B cell (primary cell): ENCODE results near the gene HEXD. TPM values are rescaled to one million over a fixed set of nuclear protein-coding genes. Genes with fewer than 3 reads are reported as not detected.

Experiments
- ATAC-seq: fragments of 200-7000 bp; cut with Tn5 transposase; one replicate; pipeline ENCODE4 v1.10.0; 2021; ENCODE audit warnings: low read depth, mild to moderate bottlenecking, moderate number of reproducible peaks, moderate library complexity
- CTCF ChIA-PET: fragments of 350-600 bp; sonication (Branson Sonifier 250); formaldehyde crosslinking; loops from one replicate; lab custom pipeline; 2021; ENCODE audit warnings: antibody characterized with exemption, inconsistent platforms; lab: Charles Lee
- POLR2A ChIA-PET: fragments of 350-600 bp; sonication (Branson Sonifier 250); formaldehyde crosslinking; loops from one replicate; lab custom pipeline; 2021; ENCODE audit warnings: antibody characterized with exemption; lab: Charles Lee
- DNase-seq: peaks from one replicate; pipeline ENCODE4 v3.0.0; 2013
- H2AFZ ChIP-seq: 2 replicates; pipeline ENCODE4 v1.6.1; 2012; ENCODE audit warnings: mild to moderate bottlenecking, low read depth, low read length; ENCODE audit not compliant: insufficient read depth, poor library complexity, severe bottlenecking
- H3K27ac ChIP-seq, 2 donors: 1 replicate in 1 of 2; 2 replicates in 1 of 2; pipeline ENCODE4 v1.5.1; 2012 to 2013; ENCODE audit warnings: low read length in 2 of 2, mild to moderate bottlenecking in 2 of 2, moderate library complexity in 1 of 2
- H3K27me3 ChIP-seq, 4 experiments: fragments of 200-600 bp in 1 of 4; sonication (generic) in 1 of 4; replicated peaks in 1 of 4; 1 replicate in 2 of 4; 2 replicates in 2 of 4; pipeline versions ENCODE4 v1.6.1 to v1.7.0; 2013 to 2016; ENCODE audit warnings: low read length in 3 of 4, mild to moderate bottlenecking in 2 of 4, mixed read lengths in 1 of 4, moderate library complexity in 1 of 4; ENCODE audit not compliant: insufficient read depth in 4 of 4, control insufficient read depth in 3 of 4; ENCODE audit errors: control extremely low read depth in 1 of 4
- H3K36me3 ChIP-seq, 2 experiments: replicated peaks in 1 of 2; 1 replicate in 1 of 2; 2 replicates in 1 of 2; pipeline versions ENCODE4 v1.6.1 to v1.7.1; 2013; ENCODE audit warnings: low read length in 1 of 2; ENCODE audit not compliant: insufficient read depth in 2 of 2, control insufficient read depth in 1 of 2; ENCODE audit errors: control extremely low read depth in 1 of 2, extremely low read depth in 1 of 2
- H3K4me1 ChIP-seq, 2 donors: fragments of 200-600 bp in 1 of 2; sonication (generic) in 1 of 2; 1 replicate in 1 of 2; 2 replicates in 1 of 2; pipeline versions ENCODE4 v1.5.1 to v1.6.1; 2013 to 2017; ENCODE audit warnings: low read length in 2 of 2; ENCODE audit not compliant: control insufficient read depth in 2 of 2, insufficient read depth in 2 of 2
- H3K4me2 ChIP-seq: replicated peaks from 2 replicates; pipeline ENCODE3; 2012; ENCODE audit warnings: mild to moderate bottlenecking, low read depth, low read length; ENCODE audit not compliant: poor library complexity, severe bottlenecking
- H3K4me3 ChIP-seq, 5 experiments: fragments of 200-600 bp in 1 of 5; sonication (generic) in 1 of 5; 1 replicate in 3 of 5; 2 replicates in 2 of 5; pipeline versions ENCODE4 v1.5.1 to v1.7.0; 2011 to 2016; ENCODE audit warnings: low read length in 4 of 5, mild to moderate bottlenecking in 4 of 5, low read depth in 2 of 5, control low read depth in 1 of 5, moderate library complexity in 1 of 5; ENCODE audit not compliant: insufficient read depth in 1 of 5; ENCODE audit errors: control extremely low read depth in 1 of 5, extremely low read depth in 1 of 5
- H3K79me2 ChIP-seq: fragments of 200-600 bp; sonication (generic); one replicate; pipeline ENCODE4 v1.6.0; 2016; ENCODE audit warnings: low read length; ENCODE audit not compliant: control insufficient read depth, insufficient read depth
- H3K9ac ChIP-seq: fragments of 200-600 bp; sonication (generic); 2 replicates; pipeline ENCODE4 v1.6.1; 2017; ENCODE audit warnings: mild to moderate bottlenecking, low read length, moderate library complexity
- H3K9me3 ChIP-seq, 3 donors: one replicate each; pipeline versions ENCODE4 v1.6.1 to v1.7.1; 2013; ENCODE audit warnings: low read length in 2 of 3; ENCODE audit not compliant: control insufficient read depth in 2 of 3, insufficient read depth in 1 of 3; ENCODE audit errors: control extremely low read depth in 1 of 3
- H4K20me1 ChIP-seq: 2 replicates; pipeline ENCODE4 v1.6.0; 2012; ENCODE audit warnings: mild to moderate bottlenecking, low read length; ENCODE audit not compliant: insufficient read depth, control insufficient read depth, poor library complexity, severe bottlenecking
- H3K27ac Mint-ChIP-seq: one replicate; pipeline ENCODE4 v1.8.0; 2021; ENCODE audit warnings: mixed read lengths
- H3K27me3 Mint-ChIP-seq: one replicate; pipeline ENCODE4 v1.8.0; 2021; ENCODE audit warnings: mixed read lengths
- H3K4me1 Mint-ChIP-seq: one replicate; pipeline ENCODE4 v1.8.0; 2021; ENCODE audit warnings: mixed read lengths
- H3K4me3 Mint-ChIP-seq: one replicate; pipeline ENCODE4 v1.8.0; 2021; ENCODE audit warnings: mixed read lengths
- H3K9me3 Mint-ChIP-seq: one replicate; pipeline ENCODE4 v1.8.0; 2022; ENCODE audit warnings: mixed read lengths; ENCODE audit not compliant: insufficient read depth
- EZH2 ChIP-seq: IDR thresholded peaks from 2 replicates; pipeline ENCODE4 v1.6.1; 2012; ENCODE audit warnings: borderline replicate concordance, low read depth, mild to moderate bottlenecking, moderate library complexity, low read length; ENCODE audit not compliant: insufficient read depth, poor library complexity, severe bottlenecking
- WGBS: methylation state at CpG from one replicate; pipeline ENCODE4 v1.1.5; 2013; ENCODE audit warnings: missing lambda C conversion rate; ENCODE audit not compliant: insufficient coverage; 5-methylcytosine and 5-hydroxymethylcytosine counted together
- intact Hi-C: fragments of 100-400 bp; cut with micrococcal nuclease; formaldehyde crosslinking; loops from one replicate; pipeline ENCODE4 v1.10.0; 2022
- polyA minus RNA-seq: library from RNA; depleted of rRNA, polyadenylated mRNA; stranded (reverse); fragments of >200 nt; gene quantifications from 2 replicates; pipeline ENCODE4 v1.2.3, GENCODE V29; 2012
- polyA plus RNA-seq: library from polyadenylated mRNA; depleted of rRNA; stranded (reverse); fragments of >200 nt; gene quantifications from 2 replicates; pipeline ENCODE4 v1.2.3, GENCODE V29; 2012
- total RNA-seq, 2 donors: library from RNA; stranded (reverse); fragments of 120-200 nt in 1 of 2; gene quantifications; 1 replicate in 1 of 2; 2 replicates in 1 of 2; pipeline versions ENCODE4 v1.2.3 to v1.2.4, GENCODE V29; 2013 to 2022
- TF ChIP-seq, protein P1 (sequence below): fragments of 200-600 bp; IDR thresholded peaks from one replicate; pipeline ENCODE4 v1.8.0; 2022; ENCODE audit warnings: antibody characterized with exemption, mild to moderate bottlenecking

HEXD gene
- total RNA-seq (128 TPM in 2 replicates), polyA plus RNA-seq (294 and 317 TPM in 2 replicates), polyA minus RNA-seq (64.5 and 85.3 TPM in 2 replicates)
- total RNA-seq (2013): 49.8 TPM

- Histone ChIP-seq H3K4me1 (peaks cover 18 to 27% of the 10 kb centered on the region in 2 donors), H3K4me3 (peak within 1 kb of the TSS; percentile 55 to 90 (median 73)), H2AFZ (peak within 1 kb of the TSS; percentile 88), H4K20me1 (peaks cover 36% of the 10 kb centered on the region), H3K9ac (peak within 1 kb of the TSS; percentile 93), H3K9me3 (peaks cover 0 to 6% (median 0%) of the 10 kb centered on the region in 3 donors), H3K27me3 (no peaks in the 10 kb centered on the region), H3K79me2 (peaks cover 44% of the 10 kb centered on the region), H3K27ac (peak within 1 kb of the TSS in 1 of 2 donors; percentile 74), H3K4me2 (peak within 1 kb of the TSS; percentile 93), H3K36me3 (peaks cover 0 to 27% of the 10 kb centered on the region in 2 experiments)
- no peak for TF ChIP-seq EZH2
- TF ChIP-seq, protein P1, sequence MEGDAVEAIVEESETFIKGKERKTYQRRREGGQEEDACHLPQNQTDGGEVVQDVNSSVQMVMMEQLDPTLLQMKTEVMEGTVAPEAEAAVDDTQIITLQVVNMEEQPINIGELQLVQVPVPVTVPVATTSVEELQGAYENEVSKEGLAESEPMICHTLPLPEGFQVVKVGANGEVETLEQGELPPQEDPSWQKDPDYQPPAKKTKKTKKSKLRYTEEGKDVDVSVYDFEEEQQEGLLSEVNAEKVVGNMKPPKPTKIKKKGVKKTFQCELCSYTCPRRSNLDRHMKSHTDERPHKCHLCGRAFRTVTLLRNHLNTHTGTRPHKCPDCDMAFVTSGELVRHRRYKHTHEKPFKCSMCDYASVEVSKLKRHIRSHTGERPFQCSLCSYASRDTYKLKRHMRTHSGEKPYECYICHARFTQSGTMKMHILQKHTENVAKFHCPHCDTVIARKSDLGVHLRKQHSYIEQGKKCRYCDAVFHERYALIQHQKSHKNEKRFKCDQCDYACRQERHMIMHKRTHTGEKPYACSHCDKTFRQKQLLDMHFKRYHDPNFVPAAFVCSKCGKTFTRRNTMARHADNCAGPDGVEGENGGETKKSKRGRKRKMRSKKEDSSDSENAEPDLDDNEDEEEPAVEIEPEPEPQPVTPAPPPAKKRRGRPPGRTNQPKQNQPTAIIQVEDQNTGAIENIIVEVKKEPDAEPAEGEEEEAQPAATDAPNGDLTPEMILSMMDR: no peak
- POLR2A ChIA-PET: interaction anchor here (0.7 to 1.7 kb wide), 4 partner anchors 16 to 232 kb away, joined by 4 to 6 read pairs (median 4); no protein-coding TSS in a partner anchor
- Mint-ChIP-seq H3K9me3 (no peaks in the 10 kb centered on the region), H3K4me3 (peak within 1 kb of the TSS; percentile 89), H3K27me3 (no peaks in the 10 kb centered on the region), H3K27ac (peak within 1 kb of the TSS; percentile 87), H3K4me1 (peaks cover 23% of the 10 kb centered on the region)
- CTCF ChIA-PET: interaction anchor here (0.8 to 2.4 kb wide), 6 partner anchors 10 to 133 kb away, joined by 3 to 11 read pairs (median 5); no protein-coding TSS in a partner anchor
- intact Hi-C loops: loop anchor here (1.0 to 10.0 kb wide), 7 partner anchors 31 to 231 kb away; partner anchors contain the start of genes NARF and WDR45B
- ATAC-seq (peak; percentile 85), DNase-seq (peak; percentile 96)
- WGBS: 1% methylated on average over 92 of the region's 108 CpGs
Measured at GRCh38 chr17:82418001-82418986, at the start of gene HEXD, which contains the start of gene OGFOD3. Gene HEXD, plus strand, starts transcription at chr17:82418347. Its CDS starts 1,453 bp downstream, at chr17:82419800. Gene OGFOD3, minus strand, starts transcription at chr17:82418586. Its CDS starts 101 bp downstream, at chr17:82418485.
